Measurements from ENCODE around the gene PRPF31.
"Not testable (repeated sequence)": the region's sequence is repeated elsewhere in the genome, so short reads cannot be mapped to it uniquely, and the experiment has no call there.

PRPF31 gene, protein sequence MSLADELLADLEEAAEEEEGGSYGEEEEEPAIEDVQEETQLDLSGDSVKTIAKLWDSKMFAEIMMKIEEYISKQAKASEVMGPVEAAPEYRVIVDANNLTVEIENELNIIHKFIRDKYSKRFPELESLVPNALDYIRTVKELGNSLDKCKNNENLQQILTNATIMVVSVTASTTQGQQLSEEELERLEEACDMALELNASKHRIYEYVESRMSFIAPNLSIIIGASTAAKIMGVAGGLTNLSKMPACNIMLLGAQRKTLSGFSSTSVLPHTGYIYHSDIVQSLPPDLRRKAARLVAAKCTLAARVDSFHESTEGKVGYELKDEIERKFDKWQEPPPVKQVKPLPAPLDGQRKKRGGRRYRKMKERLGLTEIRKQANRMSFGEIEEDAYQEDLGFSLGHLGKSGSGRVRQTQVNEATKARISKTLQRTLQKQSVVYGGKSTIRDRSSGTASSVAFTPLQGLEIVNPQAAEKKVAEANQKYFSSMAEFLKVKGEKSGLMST

DNA sequence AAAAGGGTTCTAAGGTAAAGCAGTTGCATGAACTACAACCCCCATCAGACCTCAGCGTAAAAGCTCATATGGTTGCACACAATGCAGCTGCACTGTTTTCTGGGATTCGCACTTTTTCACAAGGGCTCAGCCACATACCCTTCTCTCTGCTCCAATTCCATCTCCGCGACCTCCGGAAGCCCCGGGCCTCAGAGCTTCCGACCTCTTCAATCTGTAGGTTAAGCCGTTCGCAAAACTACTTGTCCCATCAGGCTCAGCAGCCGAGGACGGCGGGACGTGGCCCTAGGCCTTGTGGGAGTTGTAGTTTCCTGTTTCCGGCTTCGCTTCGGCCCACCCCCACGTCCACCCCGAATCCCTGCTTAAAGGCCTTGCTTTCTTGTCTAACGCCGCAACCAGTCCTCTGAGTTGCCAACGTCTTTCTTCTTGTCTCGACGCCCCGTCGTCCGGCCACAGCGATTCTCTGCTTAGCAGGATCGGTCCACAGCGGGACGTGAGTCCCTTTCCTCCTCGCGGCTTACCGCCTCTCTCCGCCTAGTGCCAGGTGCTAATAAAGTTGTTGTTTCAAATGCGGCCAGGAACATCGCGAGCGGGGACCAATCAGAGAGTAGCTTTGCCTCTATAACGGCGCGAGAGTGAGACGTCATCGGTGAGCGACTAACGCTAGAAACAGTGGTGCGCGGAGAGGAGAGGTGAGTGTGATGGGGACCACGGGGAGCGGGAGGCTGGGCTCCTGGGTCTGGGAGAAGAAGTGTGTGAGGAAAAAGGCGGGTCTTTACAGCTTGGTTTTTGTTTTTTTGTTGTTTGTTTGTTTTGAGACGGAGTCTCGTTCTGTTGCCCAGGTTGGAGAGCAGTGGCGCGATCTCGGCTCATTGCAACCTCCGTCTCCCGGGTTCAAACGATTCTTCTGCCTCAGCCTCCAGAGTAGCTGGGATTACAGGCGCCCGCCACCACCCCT is at the start of gene PRPF31, which contains the start of gene TFPT:
PRPF31 (plus strand) TSS at position 646 of the 955 bp plus-strand sequence. CDS start 2,525 bp downstream, outside the sequence.
TFPT (minus strand) TSS at position 549 of the 955 bp plus-strand sequence; CDS start at position 161, 388 bp downstream.
- peaks cover 43% of the 10 kb centered on the region for H3K4me1 Mint-ChIP-seq
- peak; percentile 98 for ATAC-seq
- H3K36me3 Mint-ChIP-seq: peaks cover 27% of the 10 kb centered on the region
- no peaks in the 10 kb centered on the region for H3K27me3 Mint-ChIP-seq
- H3K4me3 Mint-ChIP-seq: peak within 1 kb of the TSS; percentile 86
- peak within 1 kb of the TSS; percentile 87 for H3K27ac Mint-ChIP-seq
- no peaks in the 10 kb centered on the region for H3K9me3 Mint-ChIP-seq

DNA sequence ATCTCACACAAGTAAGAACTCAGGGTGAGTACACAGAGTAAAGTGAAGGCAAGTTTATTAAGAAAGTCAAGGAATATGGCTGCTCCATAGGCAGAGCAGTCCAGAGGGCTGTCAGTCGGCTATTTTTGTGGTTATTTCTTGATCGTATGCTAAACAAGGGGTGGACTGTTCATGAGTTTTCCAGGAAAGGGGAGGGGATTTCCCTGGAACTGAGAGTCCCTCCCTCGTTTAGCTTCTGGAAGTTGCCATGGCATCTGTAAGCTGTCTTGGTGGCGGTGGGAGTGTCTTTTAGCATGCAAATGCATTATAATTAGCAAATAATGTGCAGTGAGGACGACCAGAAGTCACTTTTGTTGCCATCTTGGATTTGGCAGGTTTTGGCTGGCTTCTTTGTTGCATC is 46.1 kb upstream of the PRPF31 start:
- H3K36me3 Mint-ChIP-seq: peaks cover 5% of the 10 kb centered on the region
- peaks cover 11% of the 10 kb centered on the region for H3K27me3 Mint-ChIP-seq
- H3K9me3 Mint-ChIP-seq: peaks cover 13% of the 10 kb centered on the region
- H3K4me3 Mint-ChIP-seq: no peak overlapping the region
- H3K4me1 Mint-ChIP-seq: no peaks in the 10 kb centered on the region
- ATAC-seq: no peak
- H3K27ac Mint-ChIP-seq: no peak overlapping the region

DNA sequence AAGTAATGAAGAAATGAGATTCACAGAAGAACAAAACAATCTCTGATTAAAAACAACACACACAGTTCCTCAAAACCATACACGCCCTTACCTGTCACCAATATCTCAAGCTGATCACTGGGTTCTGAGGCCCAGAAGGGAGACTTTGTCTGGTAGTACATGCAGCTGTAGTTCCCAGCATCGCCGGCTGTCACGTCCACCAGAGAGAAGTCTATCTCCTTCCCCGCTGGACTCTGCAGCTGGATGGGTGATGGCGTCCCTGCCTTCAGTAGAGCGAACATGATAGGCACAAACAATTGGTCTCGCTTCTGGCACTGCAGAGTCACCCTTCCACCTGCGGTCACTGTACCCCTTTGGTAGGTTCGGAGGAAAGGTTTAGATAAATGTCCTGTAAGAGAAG is 41.7 kb upstream of the PRPF31 start:
- no peak for ATAC-seq
- peaks cover 13% of the 10 kb centered on the region for H3K9me3 Mint-ChIP-seq
- no peak overlapping the region for H3K27ac Mint-ChIP-seq
- H3K4me3 Mint-ChIP-seq: no peak overlapping the region
- no peaks in the 10 kb centered on the region for H3K4me1 Mint-ChIP-seq
- peaks cover 6% of the 10 kb centered on the region for H3K36me3 Mint-ChIP-seq
- peaks cover 11% of the 10 kb centered on the region for H3K27me3 Mint-ChIP-seq

DNA sequence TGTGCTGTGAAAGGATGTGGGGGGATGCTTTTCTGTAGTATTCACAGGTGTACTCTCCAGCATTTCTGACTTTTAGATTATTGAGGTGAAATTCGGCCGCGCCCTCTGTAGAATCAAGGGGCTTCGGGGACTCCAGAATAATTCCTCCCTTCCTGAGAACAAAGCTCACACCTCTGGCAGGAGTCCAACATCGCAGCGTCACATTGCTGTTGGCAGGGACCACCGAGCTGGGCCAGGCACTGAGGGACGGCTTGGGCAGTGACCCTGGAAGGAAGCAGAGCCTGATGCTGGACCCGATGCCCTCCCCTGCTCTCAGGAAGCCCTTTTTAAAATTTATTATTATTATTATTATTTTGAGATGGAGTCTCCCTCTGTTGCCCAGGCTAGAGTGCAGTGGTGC is 40.7 kb upstream of the PRPF31 start:
- H3K27ac Mint-ChIP-seq: no peak overlapping the region
- peaks cover 11% of the 10 kb centered on the region for H3K27me3 Mint-ChIP-seq
- peaks cover 6% of the 10 kb centered on the region for H3K36me3 Mint-ChIP-seq
- H3K4me3 Mint-ChIP-seq: no peak overlapping the region
- H3K9me3 Mint-ChIP-seq: peaks cover 10% of the 10 kb centered on the region
- no peaks in the 10 kb centered on the region for H3K4me1 Mint-ChIP-seq
- no peak for ATAC-seq

DNA sequence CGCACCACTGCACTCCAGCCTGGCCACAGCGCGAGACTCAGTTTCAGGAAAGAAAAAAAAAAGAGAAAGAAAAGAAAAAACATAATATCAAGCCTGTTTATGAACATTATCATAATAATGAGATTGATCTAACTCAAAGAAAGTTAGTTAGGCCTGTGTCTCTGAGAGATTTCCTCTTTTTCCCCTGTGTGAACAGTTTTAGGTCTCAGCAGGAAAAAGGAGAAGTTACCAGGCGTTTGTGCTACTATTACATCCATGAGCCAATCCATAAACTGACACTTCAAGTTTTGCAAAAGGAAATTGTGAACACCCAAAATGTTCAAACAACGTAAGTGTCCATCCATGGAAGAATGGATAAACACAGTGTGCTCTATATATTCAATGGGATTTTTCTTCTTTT is 38.2 kb upstream of the PRPF31 start:
- Mint-ChIP-seq H3K9me3 (peaks cover 8% of the 10 kb centered on the region), H3K36me3 (peaks cover 6% of the 10 kb centered on the region), H3K27me3 (peaks cover 11% of the 10 kb centered on the region), H3K27ac (no peak overlapping the region), H3K4me1 (no peaks in the 10 kb centered on the region), H3K4me3 (no peak overlapping the region)
- no peak for ATAC-seq

DNA sequence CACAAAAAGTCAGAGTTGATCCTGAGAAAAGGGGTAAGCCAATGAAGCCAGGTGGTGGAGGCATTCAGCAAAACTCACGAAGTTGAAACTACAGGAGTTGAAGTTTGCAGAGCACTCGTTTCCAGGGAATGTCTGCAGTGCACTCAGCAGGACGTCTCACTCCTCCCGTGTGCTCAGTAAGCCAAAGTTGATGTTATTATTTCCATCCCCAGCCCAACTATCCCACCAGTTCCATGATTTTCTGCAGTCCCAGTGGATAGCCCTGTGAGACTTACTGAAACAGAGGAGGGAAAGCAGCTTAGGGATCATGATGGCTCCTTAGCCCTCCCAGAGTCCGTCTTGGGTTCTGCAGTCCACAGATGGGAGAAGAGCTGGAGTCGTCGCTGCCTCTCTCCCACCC is 34.5 kb upstream of the PRPF31 start, which contains the start of gene TARM1:
TARM1 (minus strand) TSS at position 334 of the 400 bp plus-strand sequence; CDS start at position 309, 25 bp downstream.
- peaks cover 6% of the 10 kb centered on the region for H3K27me3 Mint-ChIP-seq
- H3K4me3 Mint-ChIP-seq: no peak within 1 kb of the TSS
- H3K36me3 Mint-ChIP-seq: peaks cover 3% of the 10 kb centered on the region
- no peak within 1 kb of the TSS for H3K27ac Mint-ChIP-seq
- H3K4me1 Mint-ChIP-seq: no peaks in the 10 kb centered on the region
- H3K9me3 Mint-ChIP-seq: peaks cover 6% of the 10 kb centered on the region
- ATAC-seq: no peak

DNA sequence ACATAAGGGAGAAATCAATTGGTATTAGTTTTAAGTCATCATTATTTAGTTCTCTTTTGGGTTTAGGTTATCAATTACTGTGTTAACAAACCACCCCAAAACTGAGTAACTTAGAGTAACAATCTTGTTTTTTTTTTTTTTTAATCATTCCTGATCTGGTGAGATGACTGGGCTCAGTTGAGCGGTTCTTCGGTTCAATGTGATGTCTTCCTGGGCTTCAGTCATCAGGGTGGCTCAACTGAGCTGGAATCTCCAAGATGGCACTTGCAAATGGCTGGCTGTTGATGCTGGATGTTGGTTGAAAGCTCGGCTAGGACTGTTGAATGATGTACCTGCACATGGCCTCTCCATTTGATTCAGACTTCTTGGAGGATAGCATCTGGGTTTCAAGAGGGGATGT is 31.1 kb upstream of the PRPF31 start:
- Mint-ChIP-seq H3K9me3 (peaks cover 4% of the 10 kb centered on the region), H3K36me3 (no peaks in the 10 kb centered on the region), H3K4me3 (no peak overlapping the region), H3K27me3 (peaks cover 9% of the 10 kb centered on the region), H3K4me1 (no peaks in the 10 kb centered on the region), H3K27ac (no peak overlapping the region)
- no peak for ATAC-seq

DNA sequence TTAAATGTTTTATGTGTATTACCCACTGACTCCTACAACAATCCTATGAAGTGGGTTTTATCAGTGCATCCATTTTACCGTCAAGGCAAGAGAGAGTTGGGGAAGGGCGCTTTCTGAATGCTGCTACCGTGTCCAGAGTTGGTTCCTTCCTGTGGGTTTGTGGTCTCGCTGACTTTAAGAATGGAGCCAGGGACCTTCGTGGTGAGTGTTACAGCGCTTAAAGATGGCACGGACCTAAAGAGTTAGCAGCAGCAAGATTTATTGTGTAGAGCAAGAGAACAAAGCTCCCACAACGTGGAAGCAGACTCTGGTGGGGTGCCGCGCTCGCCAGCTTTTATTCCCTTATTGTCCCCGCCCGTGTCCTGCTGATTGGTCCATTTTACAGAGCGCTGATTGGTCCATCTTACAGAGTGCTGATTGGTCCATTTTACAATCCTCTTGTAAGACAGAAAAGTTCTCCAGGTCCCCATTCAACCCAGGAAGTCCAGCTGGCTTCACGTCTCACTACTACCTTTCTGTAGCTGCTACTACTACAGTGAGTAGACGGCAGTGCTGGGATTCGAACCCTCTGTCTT is 21.0 kb upstream of the PRPF31 start:
- no peak for ATAC-seq
- peaks cover 16% of the 10 kb centered on the region for H3K4me1 Mint-ChIP-seq
- H3K4me3 Mint-ChIP-seq: no peak overlapping the region
- no peak overlapping the region for H3K27ac Mint-ChIP-seq
- H3K36me3 Mint-ChIP-seq: peaks cover 6% of the 10 kb centered on the region
- H3K9me3 Mint-ChIP-seq: peaks cover 4% of the 10 kb centered on the region
- H3K27me3 Mint-ChIP-seq: peaks cover 59% of the 10 kb centered on the region

DNA sequence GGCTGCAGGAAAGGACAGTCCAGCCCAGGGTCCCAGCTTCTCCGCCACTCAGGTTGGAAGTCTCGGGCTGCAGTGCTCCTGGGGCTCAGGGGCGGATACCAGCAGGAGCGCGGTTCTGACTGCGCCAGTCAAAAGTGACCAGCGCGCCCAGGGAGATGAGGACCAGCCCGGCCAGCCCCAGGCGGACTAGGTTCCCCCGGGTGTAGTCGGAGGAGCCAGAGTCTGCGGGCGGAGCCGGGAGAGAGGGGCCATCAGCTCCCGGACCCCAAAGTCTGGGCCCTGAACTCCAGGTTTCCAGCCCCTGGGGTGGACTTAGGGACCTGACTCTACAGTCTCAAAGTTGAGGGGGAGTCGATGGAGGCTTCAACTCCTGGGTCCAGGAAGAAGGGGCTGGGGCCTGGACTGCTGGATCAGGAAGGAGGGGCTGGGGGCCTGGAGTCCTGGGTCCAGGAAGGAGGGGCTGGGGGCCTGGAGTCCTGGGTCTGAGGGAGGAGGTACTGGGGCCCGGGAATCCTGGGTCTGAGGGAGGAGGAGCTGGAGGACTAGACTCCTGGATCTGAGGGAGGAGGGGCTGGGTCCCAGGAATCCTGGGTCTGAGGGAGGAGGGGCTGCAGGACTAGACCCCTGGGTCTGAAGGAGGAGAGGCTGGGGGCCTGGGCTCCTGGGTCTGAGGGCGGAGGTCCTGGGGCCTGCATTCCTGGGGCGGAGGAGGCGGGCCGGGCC is 20.3 kb upstream of the PRPF31 start:
- no peak overlapping the region for H3K27ac Mint-ChIP-seq
- peaks cover 4% of the 10 kb centered on the region for H3K9me3 Mint-ChIP-seq
- ATAC-seq: no peak
- H3K36me3 Mint-ChIP-seq: peaks cover 6% of the 10 kb centered on the region
- peaks cover 16% of the 10 kb centered on the region for H3K4me1 Mint-ChIP-seq
- peak overlapping the region; percentile 66 for H3K4me3 Mint-ChIP-seq
- peaks cover 62% of the 10 kb centered on the region for H3K27me3 Mint-ChIP-seq

DNA sequence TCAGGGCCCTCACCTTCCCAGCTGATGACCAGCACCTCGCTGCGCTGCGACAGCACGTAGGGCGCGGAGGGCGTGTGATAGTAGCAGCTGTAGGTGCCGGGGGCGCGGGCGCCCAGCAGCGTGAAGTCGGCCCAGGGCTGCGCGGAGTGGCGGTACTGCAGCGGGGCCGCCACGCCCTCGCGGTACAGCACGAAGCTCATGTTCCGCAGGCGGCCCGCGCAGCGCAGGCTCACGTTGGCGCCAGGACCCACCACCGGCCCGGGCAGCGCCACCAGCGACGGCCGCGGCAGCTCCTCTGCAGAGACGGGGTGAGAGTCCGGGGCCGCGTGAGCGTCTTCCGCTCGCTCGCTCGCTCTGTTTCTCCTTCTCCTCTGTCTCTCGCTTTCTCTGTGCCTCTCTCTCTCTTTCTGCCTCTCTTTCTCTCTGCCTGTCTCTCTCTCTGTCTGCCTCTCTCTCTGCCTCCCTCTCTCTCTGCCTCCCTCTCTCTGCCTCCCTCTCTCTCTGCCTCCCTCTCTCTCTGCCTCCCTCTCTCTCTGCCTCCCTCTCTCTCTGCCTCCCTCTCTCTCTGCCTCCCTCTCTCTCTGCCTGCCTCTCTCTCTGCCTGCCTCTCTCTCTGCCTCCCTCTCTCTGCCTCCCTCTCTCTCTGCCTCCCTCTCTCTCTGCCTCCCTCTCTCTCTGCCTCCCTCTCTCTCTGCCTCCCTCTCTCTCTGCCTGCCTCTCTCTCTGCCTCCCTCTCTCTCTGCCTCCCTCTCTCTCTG is 19.5 kb upstream of the PRPF31 start:
- peak; percentile 80 for ATAC-seq
- H3K9me3 Mint-ChIP-seq, H3K36me3 Mint-ChIP-seq: not testable (repeated sequence)
- H3K4me3 Mint-ChIP-seq: peak overlapping the region; percentile 66
- peaks cover 58% of the 10 kb centered on the region for H3K27me3 Mint-ChIP-seq
- peak overlapping the region; percentile 43 for H3K27ac Mint-ChIP-seq
- H3K4me1 Mint-ChIP-seq: peaks cover 16% of the 10 kb centered on the region

DNA sequence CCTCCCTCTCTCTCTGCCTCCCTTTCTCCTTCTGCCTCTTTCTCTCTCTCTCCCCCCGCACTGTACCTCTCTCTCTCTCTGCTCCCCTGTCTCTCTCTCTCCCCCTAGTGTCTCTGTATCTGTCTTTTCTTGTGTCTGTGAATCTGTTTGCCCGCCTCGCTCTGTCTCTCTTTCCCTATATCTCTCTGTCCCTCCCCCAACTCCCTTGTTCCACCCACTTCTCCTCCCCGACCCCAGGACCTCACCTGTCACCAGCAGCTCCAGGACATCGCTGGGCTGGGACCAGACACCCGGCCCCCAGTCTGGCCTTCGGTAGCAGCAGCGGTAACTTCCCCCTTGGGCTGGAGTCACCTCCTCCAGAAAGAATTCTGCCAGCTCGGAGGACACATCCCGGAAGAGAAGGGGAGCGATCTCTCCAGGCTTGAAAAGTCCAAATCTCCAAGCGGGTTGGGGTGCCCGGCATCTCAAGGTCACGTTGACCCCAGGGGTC is 18.9 kb upstream of the PRPF31 start:
- ATAC-seq: peak; percentile 63
- Mint-ChIP-seq H3K36me3 (peaks cover 6% of the 10 kb centered on the region), H3K4me3 (peak overlapping the region; percentile 57), H3K27me3 (peaks cover 52% of the 10 kb centered on the region), H3K4me1 (peaks cover 16% of the 10 kb centered on the region), H3K27ac (peak overlapping the region; percentile 43), H3K9me3 (peaks cover 4% of the 10 kb centered on the region)

DNA sequence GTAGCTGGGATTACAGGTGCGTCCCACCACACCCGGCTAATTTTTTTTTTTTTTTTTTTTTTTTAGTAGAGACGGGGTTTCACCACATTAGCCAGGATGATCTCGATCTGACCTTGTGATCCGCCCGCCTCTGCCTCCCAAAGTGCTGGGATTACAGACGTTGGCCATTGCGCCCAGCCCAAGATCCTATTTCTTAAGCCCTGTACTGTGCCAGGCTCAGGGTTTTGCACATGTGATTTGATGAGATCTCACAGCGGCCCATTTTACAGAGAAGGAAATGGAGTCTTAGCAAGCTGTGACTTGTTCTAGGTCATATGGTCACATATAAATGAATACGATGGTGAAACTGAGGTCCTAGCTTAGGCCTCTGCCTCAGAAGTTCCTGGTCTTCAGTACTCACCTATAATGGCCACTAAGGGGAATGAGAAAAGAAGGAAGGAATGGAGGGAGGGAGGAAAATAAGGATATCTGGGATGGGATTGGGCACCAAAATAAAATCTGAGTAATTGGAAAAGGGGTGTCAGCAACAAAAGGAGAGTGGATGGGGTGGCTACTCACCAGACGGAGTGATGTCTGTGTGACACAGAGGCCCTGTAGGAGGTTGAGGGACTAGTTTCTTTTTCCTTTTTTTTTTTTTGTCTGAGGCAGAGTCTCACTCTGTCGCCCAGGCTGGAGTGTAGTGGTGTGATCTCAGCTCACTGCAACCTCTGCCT is 16.2 kb upstream of the PRPF31 start:
- no peak for ATAC-seq
- Mint-ChIP-seq H3K27ac (no peak overlapping the region), H3K36me3 (no peaks in the 10 kb centered on the region), H3K9me3 (no peaks in the 10 kb centered on the region), H3K27me3 (peaks cover 33% of the 10 kb centered on the region), H3K4me3 (no peak overlapping the region), H3K4me1 (peaks cover 23% of the 10 kb centered on the region)

DNA sequence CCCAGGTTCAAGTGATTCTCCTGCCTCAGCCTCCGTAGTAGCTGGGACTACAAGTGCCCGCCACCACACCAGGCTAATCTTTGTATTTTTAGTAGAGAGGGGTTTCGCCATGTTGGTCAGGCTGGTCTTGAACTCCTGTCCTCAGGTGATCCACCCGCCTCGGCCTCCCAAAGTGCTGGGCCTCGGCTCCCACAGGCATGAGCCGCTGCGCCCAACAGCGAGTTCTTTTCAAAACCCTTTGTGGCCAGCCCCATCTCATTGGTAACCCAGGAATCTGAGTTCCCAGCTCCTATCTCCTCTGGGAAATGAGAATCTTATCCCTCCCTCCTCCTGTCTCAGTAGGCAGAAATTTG is 15.7 kb upstream of the PRPF31 start:
- H3K36me3 Mint-ChIP-seq, H3K4me3 Mint-ChIP-seq, H3K9me3 Mint-ChIP-seq, ATAC-seq, H3K27ac Mint-ChIP-seq: not testable (repeated sequence)
- Mint-ChIP-seq H3K27me3 (peaks cover 28% of the 10 kb centered on the region), H3K4me1 (peaks cover 23% of the 10 kb centered on the region)
